ENCODE data around the gene SUMF2. TPM values are rescaled to one million over a fixed set of nuclear protein-coding genes. Genes with fewer than 3 reads are reported as not detected.

SUMF2 gene
- total and polyA plus RNA-seq, 2 of the 13 experiments (the other 11 are each of a cell fraction or from before 2014, with no cell fraction given), result 48.9 to 54.4 TPM

DNA sequence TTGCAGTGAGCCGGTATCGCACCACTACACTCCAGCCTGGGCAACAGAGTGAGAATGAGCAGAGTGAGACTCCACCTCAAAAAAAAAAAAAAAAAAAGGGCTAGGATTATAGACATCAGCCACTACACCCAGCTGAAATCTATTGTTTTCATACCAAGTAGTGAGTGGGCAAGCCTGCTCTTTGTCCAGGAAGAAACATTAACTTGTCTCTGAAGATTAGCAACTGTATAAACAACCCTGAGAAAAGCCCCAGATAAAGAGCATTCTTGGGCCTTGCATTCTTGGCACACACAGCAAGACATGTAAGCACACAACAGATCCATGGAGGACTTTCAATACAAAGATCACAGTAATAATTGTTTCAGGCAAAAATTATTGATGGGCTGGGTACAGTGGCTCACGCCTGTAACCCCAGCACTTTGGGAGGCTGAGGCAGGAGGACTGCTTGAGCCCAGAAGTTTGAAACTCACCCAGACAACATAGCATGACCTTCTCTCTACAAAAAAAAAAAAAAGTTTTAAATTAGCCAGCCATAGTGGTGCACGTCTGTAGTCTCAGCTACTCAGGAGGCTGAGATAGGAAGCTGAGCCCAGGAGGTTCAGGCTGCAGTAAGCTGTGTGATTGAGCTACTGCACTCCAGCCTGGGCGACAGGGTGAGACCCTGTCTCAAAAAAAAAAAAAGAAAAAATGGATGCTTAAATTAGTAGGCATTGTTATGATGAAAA is 17.2 kb upstream of the SUMF2 start (continued):
- TF ChIP-seq, protein P1, sequence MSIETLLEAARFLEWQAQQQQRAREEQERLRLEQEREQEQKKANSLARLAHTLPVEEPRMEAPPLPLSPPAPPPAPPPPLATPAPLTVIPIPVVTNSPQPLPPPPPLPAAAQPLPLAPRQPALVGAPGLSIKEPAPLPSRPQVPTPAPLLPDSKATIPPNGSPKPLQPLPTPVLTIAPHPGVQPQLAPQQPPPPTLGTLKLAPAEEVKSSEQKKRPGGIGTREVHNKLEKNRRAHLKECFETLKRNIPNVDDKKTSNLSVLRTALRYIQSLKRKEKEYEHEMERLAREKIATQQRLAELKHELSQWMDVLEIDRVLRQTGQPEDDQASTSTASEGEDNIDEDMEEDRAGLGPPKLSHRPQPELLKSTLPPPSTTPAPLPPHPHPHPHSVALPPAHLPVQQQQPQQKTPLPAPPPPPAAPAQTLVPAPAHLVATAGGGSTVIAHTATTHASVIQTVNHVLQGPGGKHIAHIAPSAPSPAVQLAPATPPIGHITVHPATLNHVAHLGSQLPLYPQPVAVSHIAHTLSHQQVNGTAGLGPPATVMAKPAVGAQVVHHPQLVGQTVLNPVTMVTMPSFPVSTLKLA (IDR thresholded peaks at IDR 0.05), result no peak
- TF ChIP-seq, protein P2, sequence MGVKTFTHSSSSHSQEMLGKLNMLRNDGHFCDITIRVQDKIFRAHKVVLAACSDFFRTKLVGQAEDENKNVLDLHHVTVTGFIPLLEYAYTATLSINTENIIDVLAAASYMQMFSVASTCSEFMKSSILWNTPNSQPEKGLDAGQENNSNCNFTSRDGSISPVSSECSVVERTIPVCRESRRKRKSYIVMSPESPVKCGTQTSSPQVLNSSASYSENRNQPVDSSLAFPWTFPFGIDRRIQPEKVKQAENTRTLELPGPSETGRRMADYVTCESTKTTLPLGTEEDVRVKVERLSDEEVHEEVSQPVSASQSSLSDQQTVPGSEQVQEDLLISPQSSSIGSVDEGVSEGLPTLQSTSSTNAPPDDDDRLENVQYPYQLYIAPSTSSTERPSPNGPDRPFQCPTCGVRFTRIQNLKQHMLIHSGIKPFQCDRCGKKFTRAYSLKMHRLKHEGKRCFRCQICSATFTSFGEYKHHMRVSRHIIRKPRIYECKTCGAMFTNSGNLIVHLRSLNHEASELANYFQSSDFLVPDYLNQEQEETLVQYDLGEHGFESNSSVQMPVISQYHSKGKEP (CRISPR knock-in tag; IDR thresholded peaks at IDR 0.05), result no peak
- no peak for TF ChIP-seq MEF2D (CRISPR knock-in tag; IDR thresholded peaks at IDR 0.05)
- TF ChIP-seq, protein P3, sequence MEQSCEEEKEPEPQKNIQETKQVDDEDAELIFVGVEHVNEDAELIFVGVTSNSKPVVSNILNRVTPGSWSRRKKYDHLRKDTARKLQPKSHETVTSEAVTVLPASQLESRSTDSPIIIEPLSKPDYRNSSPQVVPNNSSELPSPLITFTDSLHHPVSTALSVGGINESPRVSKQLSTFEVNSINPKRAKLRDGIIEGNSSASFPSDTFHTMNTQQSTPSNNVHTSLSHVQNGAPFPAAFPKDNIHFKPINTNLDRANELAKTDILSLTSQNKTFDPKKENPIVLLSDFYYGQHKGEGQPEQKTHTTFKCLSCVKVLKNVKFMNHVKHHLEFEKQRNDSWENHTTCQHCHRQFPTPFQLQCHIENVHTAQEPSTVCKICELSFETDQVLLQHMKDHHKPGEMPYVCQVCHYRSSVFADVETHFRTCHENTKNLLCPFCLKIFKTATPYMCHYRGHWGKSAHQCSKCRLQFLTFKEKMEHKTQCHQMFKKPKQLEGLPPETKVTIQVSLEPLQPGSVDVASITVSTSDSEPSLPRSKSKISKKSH (CRISPR knock-in tag; IDR thresholded peaks at IDR 0.05; ENCODE audit: borderline replicate concordance), result no peak
- no peak for TF ChIP-seq NCOR1 (IDR thresholded peaks at IDR 0.05; ENCODE audit: borderline replicate concordance, low read length)
- TF ChIP-seq WIZ (CRISPR knock-in tag; IDR thresholded peaks at IDR 0.05), result no peak
- TF ChIP-seq SALL1 (CRISPR knock-in tag; IDR thresholded peaks at IDR 0.05), result no peak
- TF ChIP-seq ZBTB7B (CRISPR knock-in tag; IDR thresholded peaks at IDR 0.05), result no peak
- peak; percentile 25; the same call in 1 of the 2 replicates for TF ChIP-seq ETV5 (CRISPR knock-in tag; IDR thresholded peaks at IDR 0.05; ENCODE audit: borderline replicate concordance)
- TF ChIP-seq, protein P4, sequence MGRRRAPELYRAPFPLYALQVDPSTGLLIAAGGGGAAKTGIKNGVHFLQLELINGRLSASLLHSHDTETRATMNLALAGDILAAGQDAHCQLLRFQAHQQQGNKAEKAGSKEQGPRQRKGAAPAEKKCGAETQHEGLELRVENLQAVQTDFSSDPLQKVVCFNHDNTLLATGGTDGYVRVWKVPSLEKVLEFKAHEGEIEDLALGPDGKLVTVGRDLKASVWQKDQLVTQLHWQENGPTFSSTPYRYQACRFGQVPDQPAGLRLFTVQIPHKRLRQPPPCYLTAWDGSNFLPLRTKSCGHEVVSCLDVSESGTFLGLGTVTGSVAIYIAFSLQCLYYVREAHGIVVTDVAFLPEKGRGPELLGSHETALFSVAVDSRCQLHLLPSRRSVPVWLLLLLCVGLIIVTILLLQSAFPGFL (CRISPR knock-in tag; IDR thresholded peaks at IDR 0.05), result no peak
- TF ChIP-seq BHLHE40 (IDR thresholded peaks at IDR 0.05; ENCODE audit: low read length), result no peak
- TF ChIP-seq, protein P5, sequence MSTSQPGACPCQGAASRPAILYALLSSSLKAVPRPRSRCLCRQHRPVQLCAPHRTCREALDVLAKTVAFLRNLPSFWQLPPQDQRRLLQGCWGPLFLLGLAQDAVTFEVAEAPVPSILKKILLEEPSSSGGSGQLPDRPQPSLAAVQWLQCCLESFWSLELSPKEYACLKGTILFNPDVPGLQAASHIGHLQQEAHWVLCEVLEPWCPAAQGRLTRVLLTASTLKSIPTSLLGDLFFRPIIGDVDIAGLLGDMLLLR (CRISPR knock-in tag; IDR thresholded peaks at IDR 0.05), result no peak
- TF ChIP-seq, protein P6, sequence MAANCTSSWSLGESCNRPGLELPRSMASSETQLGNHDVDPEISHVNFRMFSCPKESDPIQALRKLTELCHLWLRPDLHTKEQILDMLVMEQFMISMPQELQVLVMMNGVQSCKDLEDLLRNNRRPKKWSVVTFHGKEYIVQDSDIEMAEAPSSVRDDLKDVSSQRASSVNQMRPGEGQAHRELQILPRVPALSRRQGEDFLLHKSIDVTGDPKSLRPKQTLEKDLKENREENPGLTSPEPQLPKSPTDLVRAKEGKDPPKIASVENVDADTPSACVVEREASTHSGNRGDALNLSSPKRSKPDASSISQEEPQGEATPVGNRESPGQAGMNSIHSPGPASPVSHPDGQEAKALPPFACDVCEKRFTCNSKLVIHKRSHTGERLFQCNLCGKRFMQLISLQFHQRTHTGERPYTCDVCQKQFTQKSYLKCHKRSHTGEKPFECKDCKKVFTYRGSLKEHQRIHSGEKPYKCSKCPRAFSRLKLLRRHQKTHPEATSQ (CRISPR knock-in tag; IDR thresholded peaks at IDR 0.05; ENCODE audit: borderline replicate concordance), result no peak
- no peak for TF ChIP-seq ZNF138 (CRISPR knock-in tag; IDR thresholded peaks at IDR 0.05; ENCODE audit: low read depth)
- TF ChIP-seq HDAC1 (CRISPR knock-in tag; IDR thresholded peaks at IDR 0.05), result peak; percentile 50
- no peak for TF ChIP-seq ESRRA (CRISPR knock-in tag; IDR thresholded peaks at IDR 0.05; ENCODE audit: low read depth)
- TF ChIP-seq, protein P7, sequence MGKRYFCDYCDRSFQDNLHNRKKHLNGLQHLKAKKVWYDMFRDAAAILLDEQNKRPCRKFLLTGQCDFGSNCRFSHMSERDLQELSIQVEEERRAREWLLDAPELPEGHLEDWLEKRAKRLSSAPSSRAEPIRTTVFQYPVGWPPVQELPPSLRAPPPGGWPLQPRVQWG (CRISPR knock-in tag; IDR thresholded peaks at IDR 0.05; ENCODE audit: borderline replicate concordance, low read depth), result no peak
- no peak for TF ChIP-seq ZNF160 (CRISPR knock-in tag; IDR thresholded peaks at IDR 0.05)
- TF ChIP-seq ZFAT (CRISPR knock-in tag; conservative IDR thresholded peaks at IDR 0.05), result no peak
- no peak for TF ChIP-seq PITX1 (CRISPR knock-in tag; IDR thresholded peaks at IDR 0.05)

All from HepG2 (cell line).